HG03196 (cell line): Measurements from ENCODE around the gene PRR20B.
"Not testable (repeated sequence)": the region's sequence is repeated elsewhere in the genome, so short reads cannot be mapped to it uniquely, and the experiment has no call there.

Experiments used
- ATAC-seq: cut with Tn5 transposase; IDR thresholded peaks from one replicate; pipeline ENCODE4 v1.9.1; 2021; ENCODE audit not compliant: unreplicated experiment

PRR20B gene

GRCh38 chr13:57147188-57147587 is at the start of gene PRR20B:
Gene PRR20B (plus strand): TSS chr13:57147488. CDS start chr13:57147875, 387 bp downstream.
- not testable (repeated sequence) for ATAC-seq

DNA sequence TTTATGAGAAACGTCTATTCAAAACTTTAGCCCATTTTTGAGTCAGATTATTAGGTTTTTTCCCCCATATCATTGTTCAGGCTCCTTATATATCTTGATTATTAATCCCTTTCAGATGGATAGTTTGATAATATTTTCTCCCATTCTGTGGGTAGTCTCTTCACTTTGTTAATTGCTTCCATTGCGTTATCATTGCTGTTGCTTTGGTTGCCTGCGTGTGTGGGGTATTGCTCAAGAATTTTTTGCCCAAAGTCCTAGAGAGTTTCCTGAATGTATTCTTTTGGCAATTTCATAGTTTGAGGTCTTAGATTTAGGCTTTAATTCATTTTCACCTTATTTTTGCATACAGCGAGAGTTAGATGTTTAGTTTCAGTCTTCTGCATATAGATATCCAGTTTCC is 32.3 kb upstream of the PRR20B start:
- ATAC-seq = no peak

DNA sequence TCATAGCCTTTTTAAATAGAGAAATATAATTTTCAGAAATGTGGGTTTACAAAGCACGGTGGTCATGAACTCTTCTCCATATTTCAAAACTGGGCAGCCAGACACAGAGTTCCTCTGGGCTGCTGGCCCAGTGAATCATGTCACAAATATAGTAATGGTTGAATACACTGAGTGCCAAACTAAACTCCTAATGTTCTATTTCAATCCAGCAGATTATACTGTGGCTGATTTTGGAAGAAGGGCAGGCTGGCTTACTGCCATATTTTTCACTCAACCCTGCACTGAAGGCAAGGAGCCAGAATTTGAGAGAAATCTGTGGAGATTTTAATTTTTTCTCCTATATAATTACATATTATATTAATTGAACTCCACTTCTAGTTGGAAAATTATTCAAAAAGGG is 23.6 kb upstream of the PRR20B start:
- ATAC-seq = no peak

DNA sequence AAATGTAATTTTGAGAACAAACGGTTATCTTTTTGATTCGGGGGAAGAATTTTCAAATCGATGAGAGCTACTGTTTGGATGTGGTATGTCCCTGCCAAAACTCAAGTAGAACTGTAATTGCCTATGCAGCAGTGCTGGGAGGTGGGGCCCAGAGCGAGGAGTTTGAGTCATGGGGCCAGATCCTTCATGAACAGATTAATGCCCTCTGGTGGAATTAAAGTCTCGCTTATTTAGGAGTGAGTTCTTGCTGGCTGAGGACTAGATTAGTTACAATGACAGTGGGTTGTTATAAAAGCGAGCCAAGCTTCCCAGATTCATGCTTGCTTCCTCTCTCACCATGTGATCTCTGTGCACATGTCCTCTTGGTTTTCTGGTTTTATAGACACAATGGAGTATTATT is 18.4 kb upstream of the PRR20B start:
- no peak for ATAC-seq

- ATAC-seq = no peak
Measured at GRCh38 chr13:57136093-57136492, 11.2 kb upstream of the PRR20B start.

DNA sequence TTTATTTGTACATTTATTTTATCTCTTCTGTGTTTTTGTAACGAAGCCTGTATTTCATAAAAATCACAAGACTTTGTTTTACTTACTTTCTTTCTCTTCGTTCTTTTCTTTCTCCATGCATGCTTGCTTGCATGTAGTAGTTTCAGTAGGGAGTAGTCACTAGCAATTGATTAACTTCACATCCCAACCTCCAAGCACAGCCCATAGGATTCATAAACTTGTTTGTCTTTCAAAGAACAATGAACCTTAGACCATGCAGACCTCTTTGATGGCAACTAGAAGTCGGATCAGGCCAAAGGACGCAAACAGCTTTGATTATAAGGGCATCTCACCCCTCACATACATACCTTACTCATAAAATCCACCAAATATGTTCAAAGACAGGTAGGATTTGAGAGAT is 9.7 kb upstream of the PRR20B start:
- no peak for ATAC-seq

GRCh38 chr13:57138988-57139387 is 8.3 kb upstream of the PRR20B start:
- ATAC-seq = no peak

DNA sequence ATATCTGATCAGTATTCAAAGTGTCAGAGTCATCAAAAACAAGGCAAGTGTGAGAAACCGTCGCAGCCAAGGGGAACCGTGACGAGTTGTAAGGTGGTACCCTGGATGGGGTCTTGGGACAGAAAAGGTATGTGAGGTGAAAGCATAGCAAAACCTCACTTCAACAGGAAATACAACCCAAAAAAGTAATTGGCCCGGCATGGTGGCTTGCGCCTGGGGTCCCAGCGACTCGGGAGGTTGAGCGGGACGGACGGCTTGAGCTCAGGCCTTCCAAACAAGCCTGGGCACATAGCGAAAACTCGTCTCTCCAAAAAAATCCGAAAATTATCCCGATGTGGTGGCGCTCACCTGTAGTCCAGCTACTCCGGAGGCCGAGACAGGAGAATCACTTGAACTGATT is 7.5 kb upstream of the PRR20B start:
- ATAC-seq = not testable (repeated sequence)

- not testable (repeated sequence) for ATAC-seq
Measured at GRCh38 chr13:57140235-57140968, 6.9 kb upstream of the PRR20B start, which contains the start of gene PRR20A. Gene PRR20A (plus strand): TSS chr13:57140918. CDS start chr13:57141305, 387 bp downstream.

- not testable (repeated sequence) for ATAC-seq
Measured at GRCh38 chr13:57148106-57148505, 818 bp downstream of the PRR20B start.

- ATAC-seq = not testable (repeated sequence)
Measured at GRCh38 chr13:57153761-57154160, 6.5 kb downstream of the PRR20B start, which contains the start of gene PRR20C. Gene PRR20C (plus strand): TSS chr13:57154061. CDS start chr13:57154448, 387 bp downstream.

- not testable (repeated sequence) for ATAC-seq
Measured at GRCh38 chr13:57160332-57160731, 13.0 kb downstream of the PRR20B start, which contains the start of gene PRR20D. Gene PRR20D (plus strand): TSS chr13:57160632. CDS start chr13:57161019, 387 bp downstream.

GRCh38 chr13:57166897-57167296 is 19.6 kb downstream of the PRR20B start, which contains the start of gene PRR20E:
Gene PRR20E (plus strand): TSS chr13:57167197. CDS start chr13:57167584, 387 bp downstream.
- not testable (repeated sequence) for ATAC-seq

DNA sequence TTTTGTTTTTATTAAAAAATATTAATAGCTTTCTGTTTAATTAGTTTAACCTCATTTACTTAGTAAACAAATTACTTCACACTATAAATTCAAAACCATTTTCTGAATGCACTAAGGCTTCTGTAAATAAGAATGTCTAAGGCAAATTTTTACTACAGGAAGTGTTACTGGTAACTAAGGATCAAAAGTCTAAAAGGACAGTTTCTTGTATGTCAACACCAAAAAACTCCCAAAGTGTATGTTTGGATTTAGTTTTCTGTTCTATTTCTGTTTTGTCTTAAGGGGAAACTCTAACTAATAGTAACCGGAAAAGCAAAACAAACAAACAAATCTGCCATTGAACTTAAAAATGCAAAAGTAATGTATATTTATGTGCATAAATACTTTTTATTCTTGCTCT is 44.4 kb downstream of the PRR20B start:
- ATAC-seq = no peak
